Spinal cord (tissue), 10 donors: ENCODE results near the gene SNRNP25. TPM values are rescaled to one million over a fixed set of nuclear protein-coding genes. Genes with fewer than 3 reads are reported as not detected.
"Not testable (repeated sequence)": the region's sequence is repeated elsewhere in the genome, so short reads cannot be mapped to it uniquely, and the experiment has no call there.

ENCODE experiments used
- DNase-seq, 6 donors: peaks; one replicate each; pipeline versions ENCODE4 v3.0.0 to v3.0.0-alpha.2; 2013 to 2015; ENCODE audit warnings: low spot score in 6 of 6, low read depth in 4 of 6
- H3K27ac ChIP-seq: one replicate; pipeline ENCODE4 v1.5.1; 2013; ENCODE audit warnings: low read depth, low read length, control low read depth
- H3K27me3 ChIP-seq: one replicate; pipeline ENCODE4 v1.6.1; 2013; ENCODE audit warnings: low read length; ENCODE audit not compliant: control insufficient read depth, insufficient read depth
- H3K36me3 ChIP-seq: one replicate; pipeline ENCODE4 v1.6.1; 2013; ENCODE audit warnings: low read length; ENCODE audit not compliant: control insufficient read depth, insufficient read depth
- H3K4me1 ChIP-seq: one replicate; pipeline ENCODE4 v1.6.1; 2013; ENCODE audit warnings: low read length; ENCODE audit not compliant: control insufficient read depth, insufficient read depth
- H3K4me3 ChIP-seq: one replicate; pipeline ENCODE4 v1.5.1; 2013; ENCODE audit warnings: low read depth, low read length, control low read depth
- H3K9me3 ChIP-seq: one replicate; pipeline ENCODE4 v1.6.1; 2013; ENCODE audit warnings: low read length; ENCODE audit not compliant: control insufficient read depth, insufficient read depth
- WGBS: methylation state at CpG from one replicate; pipeline ENCODE4 v1.1.5; 2013; ENCODE audit warnings: missing lambda C conversion rate; ENCODE audit not compliant: insufficient coverage; 5-methylcytosine and 5-hydroxymethylcytosine counted together
- polyA plus RNA-seq, 2 donors: library from polyadenylated mRNA; unstranded; fragments of 120-200 nt; gene quantifications; one replicate each; pipeline ENCODE4 v1.2.1, GENCODE V29; 2013; ENCODE audit not compliant: insufficient read length in 2 of 2
- total RNA-seq, 2 donors: library from RNA; depleted of rRNA in 1 of 2; stranded (reverse); fragments of 120-200 nt in 1 of 2; fragments of >200 nt in 1 of 2; gene quantifications; one replicate each; pipeline versions ENCODE4 v1.2.3 to v1.2.4, GENCODE V29; 2013 to 2014
- donor health status: healthy.

The SNRNP25 gene
- total and polyA plus RNA-seq, 4 donors: 37.2 to 122 (median 82.1) TPM

DNA sequence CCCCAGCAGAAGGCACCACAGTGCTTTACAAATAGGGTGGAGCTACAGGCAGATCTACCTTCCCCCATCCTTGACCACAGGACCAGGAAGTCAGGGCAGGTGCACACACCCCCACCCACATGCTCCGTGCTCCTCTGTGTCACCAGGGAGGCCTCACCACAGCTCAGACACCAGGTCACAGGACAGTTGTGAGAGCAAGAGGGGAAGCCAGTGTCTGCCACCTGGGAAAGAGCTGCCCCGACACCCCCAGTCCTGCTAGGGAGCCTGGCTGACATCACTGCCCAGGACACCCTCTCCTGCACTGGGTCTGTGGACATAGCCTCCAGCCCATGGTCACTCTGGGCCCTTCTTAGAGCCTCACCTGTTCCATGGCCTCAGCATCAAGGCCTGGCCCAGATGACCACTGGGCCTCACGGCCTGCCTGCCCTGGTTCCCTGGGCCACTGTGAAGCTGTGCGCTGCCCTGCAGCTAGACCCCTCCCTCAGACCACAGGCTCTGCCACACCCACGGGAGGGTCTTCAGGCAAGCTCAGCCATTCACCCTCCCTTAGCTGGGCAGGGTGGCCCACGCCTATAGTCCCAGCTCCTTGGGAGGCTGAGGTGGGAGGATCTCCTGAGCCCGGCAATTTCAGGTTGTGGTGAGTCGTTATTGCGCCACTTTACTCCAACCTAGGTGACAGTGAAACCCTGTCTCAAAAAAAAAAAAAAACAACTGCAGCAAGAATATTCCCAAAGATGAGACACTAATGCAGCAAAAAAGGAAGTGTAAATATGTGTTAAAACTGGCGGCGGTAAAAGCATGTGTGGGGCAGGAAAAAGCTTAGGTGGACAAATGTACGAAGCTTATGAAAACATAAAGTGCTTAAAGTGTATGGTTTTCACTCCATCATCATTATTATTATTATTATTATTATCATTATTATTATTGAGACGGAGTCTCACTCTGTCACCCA is 14.4 kb upstream of the SNRNP25 start:
- Histone ChIP-seq H3K27ac (no peak overlapping the region), H3K4me1 (no peaks in the 10 kb centered on the region), H3K36me3 (peaks cover 12% of the 10 kb centered on the region), H3K9me3 (no peaks in the 10 kb centered on the region), H3K4me3 (no peak overlapping the region), H3K27me3 (no peaks in the 10 kb centered on the region)
- no peak for DNase-seq
- 71% methylated on average over 4 of the region's 13 CpGs for WGBS

DNA sequence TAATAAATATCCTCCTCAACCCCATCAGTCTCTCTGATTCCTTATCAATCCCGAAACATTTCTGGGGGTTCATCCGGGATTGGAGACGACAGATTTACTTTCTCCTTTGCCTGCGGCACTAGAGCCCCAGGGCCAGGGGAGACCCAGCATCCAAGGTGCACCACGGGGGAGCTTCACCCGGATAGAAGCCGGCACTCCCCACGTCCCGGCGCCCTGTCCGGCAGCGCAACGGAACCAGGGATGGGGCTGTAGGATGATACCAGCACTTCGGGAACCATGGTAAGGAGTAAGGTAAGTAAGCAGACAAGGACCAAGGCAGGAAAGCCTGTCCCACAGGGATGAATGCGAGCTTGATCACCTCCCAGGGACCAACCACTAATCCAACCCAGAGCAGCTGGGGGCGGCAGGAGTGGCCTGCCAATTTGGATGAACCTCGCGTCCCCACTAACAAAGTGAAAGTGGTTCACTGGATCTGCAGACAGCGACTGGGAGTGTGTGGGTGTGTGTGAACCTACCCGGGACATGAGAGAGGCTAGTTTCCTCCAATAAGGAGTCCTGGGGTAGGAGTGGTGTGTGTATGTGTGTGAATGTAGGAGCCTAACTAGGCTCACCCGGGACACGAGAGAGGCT is 12.1 kb upstream of the SNRNP25 start:
- H3K4me1 ChIP-seq: no peaks in the 10 kb centered on the region
- WGBS: 95% methylated on average over 16 of the region's 22 CpGs
- no peaks in the 10 kb centered on the region for H3K9me3 ChIP-seq
- H3K27ac ChIP-seq: no peak overlapping the region
- no peaks in the 10 kb centered on the region for H3K27me3 ChIP-seq
- H3K4me3 ChIP-seq: no peak overlapping the region
- H3K36me3 ChIP-seq: peaks cover 12% of the 10 kb centered on the region
- no peak for DNase-seq

DNA sequence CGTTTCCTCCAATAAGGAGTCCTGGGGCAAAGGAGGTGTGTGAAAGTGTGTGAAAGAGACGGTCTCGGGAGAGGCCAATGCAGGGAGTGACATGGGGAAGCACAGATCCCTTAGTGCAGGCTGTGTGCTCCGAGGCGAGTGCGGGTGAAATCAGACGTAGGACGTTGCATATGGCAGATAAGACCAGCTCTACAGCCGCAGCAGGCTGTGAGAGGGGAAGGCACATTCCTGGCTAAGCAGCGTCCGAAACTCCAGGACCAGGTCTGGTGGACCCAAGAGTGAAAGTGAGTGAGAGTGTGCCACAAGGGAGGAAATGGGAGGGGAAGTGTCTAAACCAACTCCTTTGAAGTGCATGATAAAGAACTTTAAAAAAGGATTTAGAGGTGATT is 11.6 kb upstream of the SNRNP25 start:
- WGBS: 96% methylated on average over 11 of the region's 11 CpGs
- no peaks in the 10 kb centered on the region for H3K4me1 ChIP-seq

DNA sequence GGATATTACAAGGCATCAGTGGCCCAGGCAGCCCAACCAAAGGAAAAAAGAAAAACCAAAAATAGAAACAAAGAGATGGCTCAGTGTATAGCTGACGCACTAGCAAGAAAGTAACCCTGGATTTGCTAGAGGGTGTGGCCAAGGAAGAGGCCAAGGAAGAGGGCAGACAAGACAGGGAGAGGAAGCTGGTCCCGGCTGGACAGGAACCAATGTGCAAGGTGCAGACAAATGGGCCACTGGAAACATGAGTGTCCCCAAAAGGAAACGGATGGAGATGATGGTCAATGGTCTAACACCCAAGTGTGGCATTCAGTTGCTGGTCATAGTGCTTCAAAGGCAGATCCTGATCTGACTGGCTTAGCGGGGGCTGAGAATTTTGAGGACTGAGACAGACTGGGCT is 10.9 kb upstream of the SNRNP25 start:
- Histone ChIP-seq H3K4me3 (no peak overlapping the region), H3K9me3 (no peaks in the 10 kb centered on the region), H3K4me1 (no peaks in the 10 kb centered on the region), H3K27ac (no peak overlapping the region), H3K27me3 (no peaks in the 10 kb centered on the region), H3K36me3 (peaks cover 12% of the 10 kb centered on the region)
- WGBS: 95% methylated on average over 4 of the region's 4 CpGs
- DNase-seq: no peak

More for the DNA sequence above, 11.6 kb upstream of the SNRNP25 start:
- peaks cover 12% of the 10 kb centered on the region for H3K36me3 ChIP-seq
- H3K27me3 ChIP-seq: no peaks in the 10 kb centered on the region
- H3K9me3 ChIP-seq: no peaks in the 10 kb centered on the region
- DNase-seq: no peak
- H3K27ac ChIP-seq: no peak overlapping the region
- no peak overlapping the region for H3K4me3 ChIP-seq

DNA sequence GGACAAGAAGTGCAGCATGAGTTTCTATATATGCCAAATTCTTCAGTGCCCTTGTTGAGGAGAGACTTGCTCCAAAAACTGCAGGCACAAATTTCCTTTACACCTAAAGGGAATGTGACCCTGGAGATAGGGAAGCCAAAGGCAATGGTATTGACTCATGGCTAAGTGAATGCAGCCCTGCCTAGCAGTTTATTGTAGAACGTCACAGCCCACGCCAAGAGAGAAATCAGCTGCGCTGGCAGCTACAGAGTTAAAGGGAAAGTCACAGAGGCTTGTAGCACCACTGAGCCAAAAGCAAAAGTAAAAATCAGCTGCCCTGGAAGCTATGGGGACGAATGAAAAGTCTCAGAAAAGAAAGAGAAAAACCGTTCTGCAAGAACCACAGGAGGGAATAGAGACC is 10.3 kb upstream of the SNRNP25 start:
- Histone ChIP-seq H3K9me3 (no peaks in the 10 kb centered on the region), H3K27ac (no peak overlapping the region), H3K4me3 (no peak overlapping the region), H3K4me1 (no peaks in the 10 kb centered on the region), H3K27me3 (no peaks in the 10 kb centered on the region), H3K36me3 (peaks cover 12% of the 10 kb centered on the region)
- 81% methylated on average over 4 of the region's 5 CpGs for WGBS
- DNase-seq: no peak

DNA sequence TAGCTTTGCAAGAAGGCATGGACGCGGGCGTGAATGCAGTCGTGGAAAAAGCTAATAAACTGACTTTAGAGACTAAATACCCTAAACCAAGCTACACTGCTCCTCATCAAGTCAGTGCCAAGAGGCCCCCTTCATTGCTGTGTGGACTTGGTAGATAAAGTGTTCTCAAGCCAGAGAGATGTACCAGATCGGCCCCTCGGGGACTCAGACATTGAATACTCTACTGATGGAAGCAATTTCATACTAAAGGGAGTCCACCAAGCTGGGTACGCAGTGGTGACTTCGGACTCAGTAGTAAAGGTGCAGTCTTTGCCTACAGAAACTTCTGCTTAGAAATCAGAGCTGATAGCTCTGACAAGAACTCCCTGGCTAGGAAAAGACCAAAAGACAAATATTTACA is 9.0 kb upstream of the SNRNP25 start:
- H3K27ac ChIP-seq: no peak overlapping the region
- H3K27me3 ChIP-seq: no peaks in the 10 kb centered on the region
- H3K4me1 ChIP-seq: no peaks in the 10 kb centered on the region
- WGBS: 97% methylated on average over 4 of the region's 8 CpGs
- H3K4me3 ChIP-seq: no peak overlapping the region
- H3K9me3 ChIP-seq: no peaks in the 10 kb centered on the region
- no peak for DNase-seq
- H3K36me3 ChIP-seq: peaks cover 11% of the 10 kb centered on the region

DNA sequence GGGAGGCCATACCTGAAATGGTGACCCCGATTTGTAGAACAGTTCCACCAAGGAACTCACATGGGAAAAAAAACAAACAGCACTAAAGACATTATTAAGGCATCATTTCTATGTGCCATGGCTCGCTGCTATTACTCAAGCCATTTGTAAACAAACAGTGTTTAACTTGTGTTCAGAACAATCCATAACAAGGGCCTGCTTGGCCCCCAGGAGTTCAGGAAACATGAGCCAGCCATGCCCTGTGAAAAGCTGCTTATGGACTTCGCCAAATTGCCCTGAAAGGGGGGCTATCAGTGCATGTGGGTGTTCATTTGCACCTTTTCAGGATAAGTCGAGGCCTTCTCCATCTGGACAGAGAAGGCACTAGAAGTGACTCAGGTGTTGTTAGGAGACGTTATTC is 8.2 kb upstream of the SNRNP25 start:
- whole genome bisulfite sequencing: 92% methylated on average over 4 of the region's 5 CpGs
- peaks cover 11% of the 10 kb centered on the region for H3K36me3 ChIP-seq
- H3K27ac ChIP-seq: no peak overlapping the region
- H3K27me3 ChIP-seq: no peaks in the 10 kb centered on the region
- DNase-seq: no peak
- H3K4me3 ChIP-seq: no peak overlapping the region
- no peaks in the 10 kb centered on the region for H3K4me1 ChIP-seq
- H3K9me3 ChIP-seq: no peaks in the 10 kb centered on the region

DNA sequence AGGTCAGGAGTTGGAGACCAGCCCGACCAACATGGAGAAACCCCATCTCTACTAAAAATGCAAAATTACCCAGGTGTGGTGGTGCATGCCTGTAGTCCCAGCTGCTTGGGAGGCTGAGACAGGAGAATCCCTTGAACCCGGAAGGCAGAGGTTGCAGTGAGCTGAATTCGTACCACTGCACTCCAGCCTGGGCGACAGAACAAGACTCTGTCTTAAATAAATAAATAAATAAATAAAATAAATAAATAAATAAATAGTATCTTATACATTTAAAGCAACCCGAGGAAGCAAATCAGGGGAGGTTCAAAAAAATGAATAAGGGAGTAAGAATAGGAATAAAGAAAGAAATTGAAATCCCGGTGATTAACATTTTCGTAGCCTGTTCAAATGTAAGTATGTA is 7.1 kb upstream of the SNRNP25 start:
- not testable (repeated sequence) for H3K27ac ChIP-seq, H3K4me1 ChIP-seq, H3K36me3 ChIP-seq, H3K27me3 ChIP-seq, H3K9me3 ChIP-seq, DNase-seq, H3K4me3 ChIP-seq
- WGBS: no CpG with 5 or more reads among the region's 7 CpGs

DNA sequence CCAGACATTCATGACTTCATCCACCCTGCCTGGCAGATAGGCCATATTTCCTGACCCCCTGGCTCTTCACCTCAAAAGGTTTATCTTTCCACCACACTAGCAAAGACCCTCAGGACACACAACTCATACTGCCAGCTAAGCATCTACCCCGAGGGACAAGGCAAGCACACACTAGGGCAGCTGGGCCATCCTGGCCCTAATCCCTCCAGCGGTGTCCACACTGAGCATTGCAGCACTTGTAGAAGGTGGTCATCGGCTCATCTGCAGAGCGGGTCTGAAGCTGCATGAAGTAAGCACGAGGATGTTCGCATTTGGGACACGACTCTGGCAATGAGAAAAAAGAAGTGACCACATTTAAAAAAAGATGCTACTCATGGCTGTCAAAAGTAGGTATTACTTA is 6.4 kb upstream of the SNRNP25 start:
- Histone ChIP-seq H3K36me3 (peaks cover 7% of the 10 kb centered on the region), H3K27ac (no peak overlapping the region), H3K9me3 (no peaks in the 10 kb centered on the region), H3K27me3 (no peaks in the 10 kb centered on the region), H3K4me3 (no peak overlapping the region), H3K4me1 (no peaks in the 10 kb centered on the region)
- WGBS: 93% methylated on average over 7 of the region's 7 CpGs
- DNase-seq: no peak
